ENCODE data around the gene SARS2.

- no peak for TF ChIP-seq EZH2 (IDR thresholded peaks at IDR 0.05; ENCODE audit: borderline replicate concordance, low read length)
- TF ChIP-seq CTCF (IDR thresholded peaks at IDR 0.05; ENCODE audit: low read length): no peak
Measured at GRCh38 chr19:38868551-38868950, 62.0 kb downstream of the SARS2 start.

Data from OCI-LY1 (cell line).